ENCODE results near the gene CCN5.

- TF ChIP-seq CTCF (conservative IDR thresholded peaks at IDR 0.05; ENCODE audit: low read length) (no peak), EZH2phosphoT487 (IDR thresholded peaks at IDR 0.05; ENCODE audit: borderline replicate concordance, low read depth, low read length) (no peak)
Observed at GRCh38 chr20:44692932-44693480, 22.2 kb upstream of the CCN5 start.
